ENCODE results near the gene THUMPD3.

DNA sequence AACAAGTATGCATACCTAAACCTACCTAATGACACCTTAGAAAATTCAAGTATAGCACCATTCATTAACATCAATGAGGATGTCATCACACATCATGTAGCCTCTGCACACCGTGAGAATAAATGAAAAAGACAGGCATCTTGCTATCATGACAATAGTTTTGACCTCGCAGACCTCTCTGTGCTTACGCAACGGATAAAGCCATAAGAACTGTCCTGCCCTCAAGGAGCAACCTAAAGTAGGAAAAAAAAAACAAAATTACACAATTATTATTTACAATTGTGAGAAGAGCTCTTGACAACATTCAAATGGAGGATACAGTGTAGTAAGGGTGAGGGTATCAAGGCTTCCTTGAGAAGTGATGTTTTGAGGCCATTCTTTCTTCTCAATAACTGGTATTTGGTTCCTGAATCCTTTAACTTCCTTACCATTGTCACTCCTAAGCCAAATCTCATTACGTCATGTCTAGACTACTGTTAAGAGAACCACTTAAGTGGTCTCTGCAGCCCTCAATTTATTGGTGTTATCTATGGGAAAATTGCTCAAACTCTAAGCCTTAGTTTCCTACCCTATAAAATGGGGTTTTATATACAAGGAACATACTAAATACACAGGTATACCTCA, 27.5 kb downstream of the THUMPD3 start:
- TF ChIP-seq ZBTB7A (IDR thresholded peaks at IDR 0.05; ENCODE audit: low read depth) (no peak), NFIC (IDR thresholded peaks at IDR 0.05) (no peak), MAX (IDR thresholded peaks at IDR 0.05) (no peak), CREB1 (IDR thresholded peaks at IDR 0.05; ENCODE audit: low read depth) (no peak), RAD21 (IDR thresholded peaks at IDR 0.05; ENCODE audit: low read depth) (no peak), EP300 (IDR thresholded peaks at IDR 0.05; ENCODE audit: borderline replicate concordance) (no peak), CEBPB (IDR thresholded peaks at IDR 0.05) (no peak), TEAD4 (IDR thresholded peaks at IDR 0.05) (no peak), REST (IDR thresholded peaks at IDR 0.05; ENCODE audit: low read depth) (no peak), TCF12 (IDR thresholded peaks at IDR 0.05; ENCODE audit: low read depth) (no peak), TAF1 (IDR thresholded peaks at IDR 0.05; ENCODE audit: low read depth) (no peak), USF1 (IDR thresholded peaks at IDR 0.05) (no peak), EGR1 (IDR thresholded peaks at IDR 0.05) (no peak)

All from Ishikawa (cell line).